Neural progenitor cell (in vitro differentiated cells): ENCODE data around the gene LIN9. TPM values are rescaled to one million over a fixed set of nuclear protein-coding genes. Genes with fewer than 3 reads are reported as not detected.

Experiments
- DNase-seq: peaks from one replicate; pipeline ENCODE4 v3.0.0-alpha.2; 2016; ENCODE audit warnings: low spot score
- H2AFZ ChIP-seq: fragments of 200-600 bp; sonication (generic); replicated peaks from 2 replicates; pipeline ENCODE4 v1.6.1; 2016; ENCODE audit warnings: antibody characterized with exemption
- H3F3A ChIP-seq: fragments of 200-600 bp; sonication (generic); 2 replicates; pipeline ENCODE4 v1.6.1; 2016; ENCODE audit warnings: antibody characterized with exemption, low read depth
- H3K27ac ChIP-seq: fragments of 200-600 bp; sonication (generic); 2 replicates; pipeline ENCODE4 v1.5.1; 2016; ENCODE audit warnings: mild to moderate bottlenecking
- H3K27me3 ChIP-seq: fragments of 200-600 bp; sonication (generic); 2 replicates; pipeline ENCODE4 v1.6.1; 2016; ENCODE audit warnings: mild to moderate bottlenecking, moderate library complexity
- H3K36me3 ChIP-seq: fragments of 200-600 bp; sonication (generic); 2 replicates; pipeline ENCODE4 v1.5.1; 2016
- H3K4me1 ChIP-seq: fragments of 200-600 bp; sonication (generic); 2 replicates; pipeline ENCODE4 v1.6.1; 2016; ENCODE audit warnings: mixed run types
- H3K4me2 ChIP-seq: fragments of 200-600 bp; sonication (generic); 2 replicates; pipeline ENCODE4 v1.6.1; 2016
- H3K4me3 ChIP-seq: fragments of 200-600 bp; sonication (generic); 2 replicates; pipeline ENCODE4 v1.5.1; 2016
- H3K79me2 ChIP-seq: fragments of 200-600 bp; sonication (generic); 2 replicates; pipeline ENCODE4 v1.6.1; 2016; ENCODE audit warnings: low read depth
- H3K9ac ChIP-seq: fragments of 200-600 bp; sonication (generic); 2 replicates; pipeline ENCODE4 v1.6.1; 2016
- H3K9me3 ChIP-seq: fragments of 200-600 bp; sonication (generic); 2 replicates; pipeline ENCODE4 v1.5.1; 2016; ENCODE audit warnings: low read depth
- H4K20me1 ChIP-seq: fragments of 200-600 bp; sonication (generic); 2 replicates; pipeline ENCODE4 v1.6.1; 2016; ENCODE audit warnings: low read depth
- H3K27ac Mint-ChIP-seq: 3 replicates; pipeline ENCODE4 v1.8.0; 2021; ENCODE audit warnings: mixed read lengths
- H3K27me3 Mint-ChIP-seq: 2 replicates; pipeline ENCODE4 v1.8.0; 2022; ENCODE audit warnings: low read depth, mild to moderate bottlenecking, inconsistent platforms, moderate library complexity, mixed read lengths; ENCODE audit not compliant: insufficient read depth
- H3K36me3 Mint-ChIP-seq: 3 replicates; pipeline ENCODE4 v1.8.0; 2021; ENCODE audit warnings: mixed read lengths
- H3K4me1 Mint-ChIP-seq: 3 replicates; pipeline ENCODE4 v1.8.0; 2021; ENCODE audit warnings: mixed read lengths
- H3K4me3 Mint-ChIP-seq: 3 replicates; pipeline ENCODE4 v1.8.0; 2021; ENCODE audit warnings: mild to moderate bottlenecking, moderate library complexity, mixed read lengths
- H3K9me3 Mint-ChIP-seq: 3 replicates; pipeline ENCODE4 v1.8.0; 2020; ENCODE audit warnings: mixed read lengths
- CTCF ChIP-seq: fragments of 200-600 bp; sonication (generic); IDR thresholded peaks from 2 replicates; pipeline ENCODE4 v1.5.1; 2017; ENCODE audit warnings: antibody characterized with exemption, mild to moderate bottlenecking
- EZH2 ChIP-seq: fragments of 200-600 bp; sonication (generic); IDR thresholded peaks from 2 replicates; pipeline ENCODE4 v1.6.1; 2017; ENCODE audit warnings: antibody characterized with exemption, mild to moderate bottlenecking, moderate library complexity
- EZH2phosphoT487 ChIP-seq: fragments of 200-600 bp; sonication (generic); IDR thresholded peaks from 2 replicates; pipeline ENCODE4 v1.6.1; 2017; ENCODE audit warnings: antibody characterized with exemption
- total RNA-seq: library from RNA; depleted of rRNA; stranded (reverse); fragments of >200 nt; gene quantifications from 2 replicates; pipeline ENCODE4 v1.2.3, GENCODE V29; 2015; ENCODE audit warnings: low replicate concordance

Gene LIN9
- total RNA-seq = 20.8 and 34.4 TPM in 2 replicates

GRCh38 chr1:226308723-226309397 lies at the start of gene LIN9:
Gene LIN9, minus strand, starts transcription at chr1:226309164. Its CDS starts 25 bp downstream, at chr1:226309139.
- peaks cover 5% of the 10 kb centered on the region for H3K36me3 Mint-ChIP-seq
- DNase-seq = peak; percentile 97
- peak within 1 kb of the TSS; percentile 98 for H3K9ac ChIP-seq
- H3K4me2 ChIP-seq = peak within 1 kb of the TSS; percentile 85
- H3K27ac Mint-ChIP-seq = peak within 1 kb of the TSS; percentile 95
- peak within 1 kb of the TSS; percentile 95 for H3K4me3 Mint-ChIP-seq
- peak within 1 kb of the TSS; percentile 73 for H3K27ac ChIP-seq
- H3K9me3 Mint-ChIP-seq = no peaks in the 10 kb centered on the region
- H4K20me1 ChIP-seq = peaks cover 12% of the 10 kb centered on the region
- TF ChIP-seq EZH2phosphoT487 = no peak
- TF ChIP-seq EZH2 = no peak
- no peak for TF ChIP-seq CTCF
- no peaks in the 10 kb centered on the region for H3K9me3 ChIP-seq
- H3K4me1 Mint-ChIP-seq = peaks cover 37% of the 10 kb centered on the region
- peaks cover 21% of the 10 kb centered on the region for H3K27me3 ChIP-seq
- H3F3A ChIP-seq = peaks cover 42% of the 10 kb centered on the region
- peaks cover 37% of the 10 kb centered on the region for H3K4me1 ChIP-seq
- peak within 1 kb of the TSS; percentile 100 for H3K4me3 ChIP-seq
- H3K27me3 Mint-ChIP-seq = peaks cover 5% of the 10 kb centered on the region
- H2AFZ ChIP-seq = peak within 1 kb of the TSS; percentile 98
- no peaks in the 10 kb centered on the region for H3K36me3 ChIP-seq
- H3K79me2 ChIP-seq = peaks cover 51% of the 10 kb centered on the region

- H3K27ac ChIP-seq = no peak overlapping the region
- Mint-ChIP-seq H3K27me3 (peaks cover 4% of the 10 kb centered on the region), H3K4me1 (peaks cover 5% of the 10 kb centered on the region), H3K4me3 (no peak overlapping the region), H3K9me3 (no peaks in the 10 kb centered on the region), H3K27ac (no peak overlapping the region), H3K36me3 (peaks cover 18% of the 10 kb centered on the region)
- no peaks in the 10 kb centered on the region for H3K4me1 ChIP-seq
- H3K4me2 ChIP-seq = no peak overlapping the region
- H4K20me1 ChIP-seq = no peaks in the 10 kb centered on the region
- H3K79me2 ChIP-seq = no peaks in the 10 kb centered on the region
- H2AFZ ChIP-seq = no peak overlapping the region
- no peaks in the 10 kb centered on the region for H3K36me3 ChIP-seq
- no peak overlapping the region for H3K9ac ChIP-seq
- H3K27me3 ChIP-seq = no peaks in the 10 kb centered on the region
- no peak overlapping the region for H3K4me3 ChIP-seq
- no peak for DNase-seq
- TF ChIP-seq CTCF (no peak), EZH2 (no peak), EZH2phosphoT487 (no peak)
- no peaks in the 10 kb centered on the region for H3K9me3 ChIP-seq
- H3F3A ChIP-seq = no peaks in the 10 kb centered on the region
Observed at GRCh38 chr1:226357416-226357815, 48.5 kb upstream of the LIN9 start.

GRCh38 chr1:226355669-226356551 lies 46.9 kb upstream of the LIN9 start:
- H3K27ac ChIP-seq = no peak overlapping the region
- Mint-ChIP-seq H3K4me1 (peaks cover 11% of the 10 kb centered on the region), H3K27me3 (peaks cover 2% of the 10 kb centered on the region), H3K9me3 (no peaks in the 10 kb centered on the region), H3K4me3 (no peak overlapping the region), H3K36me3 (peaks cover 15% of the 10 kb centered on the region), H3K27ac (peak overlapping the region; percentile 26)
- no peaks in the 10 kb centered on the region for H3K79me2 ChIP-seq
- no peaks in the 10 kb centered on the region for H3K27me3 ChIP-seq
- no peak overlapping the region for H2AFZ ChIP-seq
- H4K20me1 ChIP-seq = no peaks in the 10 kb centered on the region
- H3K4me2 ChIP-seq = no peak overlapping the region
- no peaks in the 10 kb centered on the region for H3F3A ChIP-seq
- TF ChIP-seq EZH2phosphoT487 = no peak
- H3K36me3 ChIP-seq = no peaks in the 10 kb centered on the region
- no peaks in the 10 kb centered on the region for H3K9me3 ChIP-seq
- DNase-seq = no peak
- no peak overlapping the region for H3K4me3 ChIP-seq
- H3K4me1 ChIP-seq = no peaks in the 10 kb centered on the region
- no peak overlapping the region for H3K9ac ChIP-seq
